HepG2 (cell line): ENCODE results near the gene FUT8. TPM values are rescaled to one million over a fixed set of nuclear protein-coding genes. Genes with fewer than 3 reads are reported as not detected.

ENCODE experiments used
- HDAC6 ChIP-seq: fragments of 200-600 bp; sonication (generic); IDR thresholded peaks from 2 replicates; pipeline ENCODE4 v1.7.0; 2017; ENCODE audit warnings: mild to moderate bottlenecking, antibody characterized with exemption, low read length, low read depth
- KLF13 ChIP-seq: sonication (generic); formaldehyde crosslinking; IDR thresholded peaks from 2 replicates; pipeline ENCODE4 v1.4.0; 2020; ENCODE audit warnings: mild to moderate bottlenecking, missing genetic modification reagents
- NFE2L1 ChIP-seq: sonication (generic); formaldehyde crosslinking; IDR thresholded peaks from 2 replicates; pipeline ENCODE4 v1.4.0; 2020; ENCODE audit warnings: missing genetic modification reagents, mild to moderate bottlenecking, borderline replicate concordance
- ZFP36L2 ChIP-seq: sonication (generic); formaldehyde crosslinking; IDR thresholded peaks from 2 replicates; pipeline ENCODE4 v1.4.0; 2020; ENCODE audit warnings: missing genetic modification reagents
- ZNF142 ChIP-seq: sonication (generic); formaldehyde crosslinking; IDR thresholded peaks from 2 replicates; pipeline ENCODE4 v1.4.0; 2020; ENCODE audit warnings: missing genetic modification reagents
- ZSCAN22 ChIP-seq: sonication (generic); formaldehyde crosslinking; IDR thresholded peaks from 2 replicates; pipeline ENCODE4 v1.4.0; 2020; ENCODE audit warnings: mild to moderate bottlenecking, missing genetic modification reagents
- ZSCAN5A ChIP-seq: sonication (generic); formaldehyde crosslinking; IDR thresholded peaks from 2 replicates; pipeline ENCODE4 v1.8.0; 2022; ENCODE audit warnings: mild to moderate bottlenecking, missing genetic modification reagents, borderline replicate concordance
- polyA plus RNA-seq, 8 experiments: library from polyadenylated mRNA; depleted of rRNA in 3 of 8; stranded (reverse) in 7 of 8; unstranded in 1 of 8; fragments of >200 nt; fragmentation: Illumina TruSeq in 4 of 8; extraction: Trizol in 4 of 8; gene quantifications; 2 replicates each; pipeline versions ENCODE4 v1.2.1 to v1.2.3, GENCODE V29; 2011 to 2016; ENCODE audit warnings: low read depth in 4 of 8, missing spikeins in 1 of 8, mixed read lengths in 1 of 8; ENCODE audit not compliant: insufficient read depth in 1 of 8
- total RNA-seq, 5 experiments: library from RNA; depleted of rRNA; stranded (reverse); fragments of >200 nt; fragmentation: Illumina TruSeq; extraction: Trizol; gene quantifications; 2 replicates each; pipeline ENCODE4 v1.2.3, GENCODE V29; 2016; ENCODE audit warnings: low read depth in 1 of 5

FUT8 gene
- total and polyA plus RNA-seq, 2 of the 13 experiments (the other 11 are each of a cell fraction or from before 2014, with no cell fraction given) = 9.3 to 17.5 TPM

- TF ChIP-seq ZNF142 (no peak), HDAC6 (no peak), ZFP36L2 (CRISPR knock-in tag) (no peak), ZSCAN22 (CRISPR knock-in tag) (no peak), ZSCAN5A (CRISPR knock-in tag) (no peak), KLF13 (no peak), NFE2L1 (CRISPR knock-in tag) (no peak)
- TF ChIP-seq, all 625 proteins: peak for 0
These were observed 105.4 kb downstream of the FUT8 start (continued) for GRCh38 chr14:65517635-65518542.
